Pulmonary artery endothelial cell (primary cell): ENCODE results near the gene ST8SIA4. TPM values are rescaled to one million over a fixed set of nuclear protein-coding genes. Genes with fewer than 3 reads are reported as not detected.
A peak's percentile ranks its signal among the peaks of the same experiment; 100 is the strongest.

Experiments used
- DNase-seq: peaks from one replicate; pipeline ENCODE4 v3.0.0-alpha.2; 2011; ENCODE audit warnings: low read depth, low spot score
- total RNA-seq: library from RNA; depleted of rRNA; stranded (reverse); fragments of >200 nt; gene quantifications from 2 replicates; pipeline ENCODE4 v1.2.3, GENCODE V29; 2014

Gene ST8SIA4
- total RNA-seq, 1 donor from 2014 or later = 3.2 TPM

DNA sequence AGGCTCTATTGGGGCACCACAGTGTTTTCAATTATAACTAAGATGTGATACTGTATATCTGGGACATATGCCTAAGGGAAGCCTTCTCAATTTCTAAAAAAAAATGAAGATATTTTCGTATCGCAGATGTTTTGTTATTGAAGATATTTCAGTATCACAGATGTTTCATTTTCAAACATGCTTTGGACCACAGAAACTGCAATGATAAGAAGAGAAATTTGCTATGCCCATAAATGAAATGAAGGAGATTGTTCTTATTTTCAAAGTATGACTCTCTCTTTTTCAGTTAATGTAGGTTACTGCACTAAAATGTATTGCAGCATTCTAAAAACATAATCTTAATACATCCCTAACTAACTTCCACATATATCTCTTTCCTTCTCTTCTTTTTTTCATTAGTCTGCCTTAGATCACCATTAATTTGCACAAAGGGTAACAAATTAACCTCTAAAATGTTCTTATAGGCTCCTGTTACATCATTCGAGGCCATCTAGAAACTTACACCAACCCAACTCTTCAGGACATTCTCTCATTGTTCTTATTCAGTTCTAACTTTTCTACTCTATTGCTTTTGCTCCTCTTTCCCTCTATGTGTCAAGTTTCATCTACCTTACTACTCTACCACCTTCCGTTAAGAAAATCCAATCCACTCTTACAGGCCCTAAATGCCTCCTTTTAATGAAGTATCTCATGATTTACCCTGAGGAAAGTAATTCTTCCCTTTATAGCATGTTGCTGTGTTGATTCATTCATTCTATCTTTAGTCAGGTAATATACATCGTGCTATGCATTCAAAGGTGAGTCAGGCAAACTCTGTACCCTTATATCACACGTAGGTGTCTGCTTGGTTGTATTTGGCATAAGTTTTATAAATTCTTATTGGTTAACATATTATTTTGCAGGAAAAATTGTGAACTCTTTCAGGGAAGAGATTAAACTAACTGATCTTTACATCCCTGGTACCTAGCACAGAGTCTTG lies 70.5 kb downstream of the ST8SIA4 start:
- DNase-seq = no peak

GRCh38 chr5:100828898-100829356 lies 74.2 kb downstream of the ST8SIA4 start:
- DNase-seq = no peak

DNA sequence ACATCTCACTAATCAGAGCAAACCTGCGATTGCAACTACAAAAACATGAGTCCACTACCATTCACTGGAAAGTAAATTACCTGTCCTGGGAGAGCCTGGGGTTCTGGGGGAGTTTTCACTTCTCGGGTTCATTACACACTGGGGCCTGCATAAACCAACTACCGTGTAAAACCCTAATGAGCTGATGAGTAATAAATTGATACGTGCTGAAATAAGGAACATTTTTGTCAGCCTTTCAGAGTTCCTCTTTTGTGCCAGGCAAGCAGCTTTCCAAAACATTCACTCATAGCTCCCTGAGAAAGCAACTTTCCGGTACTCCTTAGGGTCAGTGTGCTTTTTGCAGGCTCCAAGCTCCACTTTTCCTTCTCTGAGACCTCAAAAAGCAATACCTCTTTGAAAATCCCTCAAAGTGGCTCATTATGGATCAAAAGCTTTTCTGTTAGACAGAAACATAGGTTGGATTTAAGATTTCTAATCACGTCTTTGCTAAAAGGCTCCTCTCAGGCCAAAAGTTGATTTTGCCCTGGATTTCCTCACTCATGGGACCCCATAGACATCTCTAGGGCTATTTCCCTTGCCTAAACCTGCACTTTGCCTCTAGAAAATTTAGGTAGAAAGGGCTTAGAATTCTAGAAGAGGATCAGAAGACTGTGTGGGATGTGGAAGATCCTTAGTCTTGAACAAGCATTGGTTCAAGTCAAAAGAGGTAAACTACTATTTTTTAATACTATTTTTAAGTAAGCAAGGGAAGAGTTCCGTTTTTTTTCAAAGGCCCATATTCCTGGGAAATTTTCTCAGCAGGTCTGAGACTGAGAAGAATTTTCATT lies 74.8 kb downstream of the ST8SIA4 start:
- no peak for DNase-seq

DNA sequence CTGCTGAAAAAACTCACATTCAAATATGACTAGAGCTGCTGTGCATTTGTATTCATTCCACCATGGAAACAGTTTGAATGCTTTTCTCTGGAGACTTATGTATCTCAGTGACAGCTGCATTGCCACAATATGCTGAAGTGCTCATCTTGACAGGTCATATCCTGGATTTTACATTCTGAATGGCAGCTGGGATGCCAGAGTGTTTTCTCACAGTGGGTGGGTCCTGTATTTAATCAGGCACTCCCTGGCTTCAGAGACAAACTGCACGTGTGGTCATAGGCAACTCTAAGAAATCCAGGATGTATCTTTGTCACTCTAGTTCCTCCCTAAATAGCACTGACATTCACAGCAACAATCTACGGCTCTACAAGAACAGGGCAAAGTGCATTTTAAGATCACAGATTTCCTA lies 75.6 kb downstream of the ST8SIA4 start:
- no peak for DNase-seq

GRCh38 chr5:100826133-100826532 lies 76.9 kb downstream of the ST8SIA4 start:
- no peak for DNase-seq

- DNase-seq = no peak
Observed at GRCh38 chr5:100824635-100825034, 78.4 kb downstream of the ST8SIA4 start.

- DNase-seq = no peak
Observed at GRCh38 chr5:100823812-100824211, 79.3 kb downstream of the ST8SIA4 start.

DNA sequence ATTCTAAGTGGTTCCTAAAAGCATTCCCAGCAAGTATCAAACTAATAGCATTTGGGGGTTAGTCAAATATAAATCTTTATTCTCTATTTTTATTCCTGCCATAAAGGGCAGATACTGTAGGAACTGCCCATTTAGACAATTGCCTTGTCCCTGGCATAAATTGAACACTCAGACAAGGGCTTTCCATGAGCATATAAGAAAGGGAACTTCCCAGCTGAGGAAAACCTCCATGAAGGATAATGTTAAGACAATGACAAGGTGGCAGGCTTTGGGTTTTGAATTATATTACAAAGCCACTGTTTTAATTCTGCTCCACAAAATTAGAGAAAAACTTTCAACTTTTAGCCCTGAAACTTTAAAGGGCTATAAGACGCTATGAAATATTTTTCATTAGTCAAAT lies 81.3 kb downstream of the ST8SIA4 start:
- no peak for DNase-seq

GRCh38 chr5:100818340-100818739 lies 84.7 kb downstream of the ST8SIA4 start:
- no peak for DNase-seq

GRCh38 chr5:100803397-100803796 lies 99.7 kb downstream of the ST8SIA4 start:
- no peak for DNase-seq

DNA sequence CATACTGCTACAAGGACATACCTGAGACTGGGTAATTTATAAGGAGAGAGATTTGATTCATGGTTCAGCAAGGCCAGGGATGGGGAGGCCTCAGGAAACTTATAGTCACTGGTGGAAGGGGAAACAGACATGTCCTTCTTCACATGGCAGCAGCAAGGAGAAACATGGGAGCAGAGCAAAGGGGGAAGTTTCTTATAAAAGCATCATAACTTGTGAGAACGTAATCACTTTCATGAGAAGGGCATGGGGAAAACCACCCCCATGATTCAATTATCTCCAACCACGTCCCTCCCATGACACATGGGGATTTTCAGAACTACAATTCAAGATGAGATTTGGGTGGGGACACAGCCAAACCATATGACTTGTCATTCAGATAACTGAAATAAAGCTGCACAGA lies 100.9 kb downstream of the ST8SIA4 start:
- DNase-seq = no peak

DNA sequence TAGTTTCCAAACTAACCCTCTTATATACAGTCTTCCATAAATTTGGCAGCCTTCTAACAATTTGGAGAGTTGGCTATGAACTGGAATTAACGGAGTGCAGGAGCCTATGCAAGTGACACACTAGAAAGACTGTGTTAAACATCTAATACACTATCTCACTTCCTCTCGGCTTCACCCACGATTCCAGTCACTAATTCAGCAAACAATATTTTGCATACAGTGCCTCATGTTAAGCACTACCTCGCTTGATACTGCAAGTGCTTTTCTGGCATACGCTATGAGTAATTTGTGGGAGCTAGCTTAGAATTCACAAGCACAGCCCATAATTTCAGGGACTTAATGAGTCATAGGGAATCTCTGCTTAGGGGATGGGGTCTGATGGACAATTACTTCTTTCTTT lies 102.5 kb downstream of the ST8SIA4 start:
- DNase-seq = no peak

- no peak for DNase-seq
Observed at GRCh38 chr5:100799166-100799565, 103.9 kb downstream of the ST8SIA4 start.

DNA sequence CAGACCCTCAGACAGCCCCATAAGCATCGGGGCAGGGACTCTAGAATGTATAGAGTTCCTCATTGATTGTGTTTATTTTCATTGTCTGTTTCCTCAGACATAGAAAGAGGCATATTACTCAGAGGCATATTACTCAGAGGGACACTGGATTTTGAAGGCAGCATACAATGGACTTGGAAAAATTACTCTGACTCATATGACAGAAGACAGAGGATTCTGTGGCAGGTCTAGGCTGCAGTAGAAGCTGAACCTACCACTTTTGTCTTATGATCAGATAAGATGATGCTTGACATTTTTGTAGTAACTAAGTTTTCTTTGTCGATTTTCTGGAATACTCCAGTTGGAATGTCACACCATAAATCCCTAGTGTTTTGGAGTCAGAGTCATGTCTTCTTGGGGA lies 105.2 kb downstream of the ST8SIA4 start:
- peak; percentile 26 for DNase-seq

GRCh38 chr5:100796851-100797250 lies 106.2 kb downstream of the ST8SIA4 start:
- DNase-seq = no peak

DNA sequence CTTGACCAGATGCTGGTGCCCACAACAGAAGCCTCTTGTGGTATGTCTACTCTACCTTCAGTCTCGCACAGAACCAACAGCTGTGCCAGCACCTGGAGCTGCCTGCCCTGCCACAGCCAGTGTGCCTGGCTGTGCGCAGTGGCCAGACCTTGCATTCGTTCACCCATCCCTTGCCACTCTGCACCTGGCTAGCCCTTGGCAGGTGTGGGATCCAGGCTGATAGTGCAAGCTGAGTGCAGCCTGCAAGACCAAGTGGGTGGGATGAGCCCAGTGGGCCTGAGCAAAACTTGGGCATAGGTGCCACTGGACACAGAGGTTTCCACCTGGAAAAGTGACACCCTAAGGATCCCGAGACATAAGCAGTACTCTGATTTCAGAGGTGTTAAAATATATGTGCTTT lies 108.2 kb downstream of the ST8SIA4 start:
- no peak for DNase-seq

DNA sequence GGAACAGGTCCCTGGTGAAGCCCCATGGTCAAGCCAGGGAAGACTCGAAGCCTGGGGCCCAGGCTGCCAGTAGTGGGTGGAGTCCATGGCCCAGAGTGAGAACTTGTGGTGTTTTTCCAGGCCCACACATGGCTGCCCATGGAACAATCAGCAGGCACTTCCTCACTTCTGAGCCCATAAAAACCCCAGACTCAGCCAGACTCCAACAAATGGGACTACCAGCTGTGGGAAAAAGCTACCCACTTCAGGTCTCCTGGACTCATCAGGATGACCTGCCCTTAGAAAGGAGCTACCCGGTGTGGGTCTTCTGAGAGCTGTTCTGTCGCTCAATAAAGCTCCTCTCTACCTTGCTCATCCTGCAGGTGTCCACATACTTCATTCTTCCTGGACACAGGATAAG lies 108.9 kb downstream of the ST8SIA4 start:
- no peak for DNase-seq

DNA sequence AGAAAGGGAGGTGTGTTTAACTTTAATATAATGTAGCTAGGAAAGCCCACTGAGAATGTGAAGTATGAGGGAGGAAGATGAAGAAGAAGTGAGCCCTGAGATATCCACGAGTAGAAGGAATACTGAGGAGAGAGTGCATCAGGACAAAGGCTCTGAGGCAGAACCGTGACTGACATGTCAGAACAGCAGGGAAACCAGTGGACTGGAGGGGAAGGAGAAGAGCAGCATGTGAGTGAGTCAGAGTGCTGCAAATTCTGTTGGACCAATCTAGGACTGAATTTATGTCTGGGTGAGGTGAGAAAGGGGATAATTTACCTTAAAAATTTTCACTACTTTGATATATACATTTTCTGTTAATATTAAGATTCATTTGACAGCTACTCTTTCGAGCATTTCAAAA lies 110.3 kb downstream of the ST8SIA4 start:
- DNase-seq = no peak

DNA sequence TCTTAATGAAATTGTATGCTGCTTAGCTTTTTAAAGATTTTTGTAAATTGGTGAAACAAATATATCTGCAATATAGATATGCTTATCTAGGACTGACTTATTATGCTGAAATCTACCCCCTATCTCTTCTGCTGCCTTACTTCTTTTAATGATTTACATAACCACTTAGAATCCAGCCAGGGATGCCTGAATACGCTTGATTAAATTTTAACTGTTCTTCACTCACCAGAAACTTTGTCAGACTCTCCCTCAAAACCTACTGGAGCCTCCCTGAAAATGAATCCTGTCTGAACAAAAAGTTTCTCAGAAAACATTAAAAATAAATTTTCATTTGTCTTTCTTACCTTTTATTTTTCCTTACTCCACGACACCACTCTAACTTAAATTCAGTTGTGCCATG lies 111.7 kb downstream of the ST8SIA4 start:
- no peak for DNase-seq

GRCh38 chr5:100790951-100791350 lies 112.1 kb downstream of the ST8SIA4 start:
- DNase-seq = no peak

DNA sequence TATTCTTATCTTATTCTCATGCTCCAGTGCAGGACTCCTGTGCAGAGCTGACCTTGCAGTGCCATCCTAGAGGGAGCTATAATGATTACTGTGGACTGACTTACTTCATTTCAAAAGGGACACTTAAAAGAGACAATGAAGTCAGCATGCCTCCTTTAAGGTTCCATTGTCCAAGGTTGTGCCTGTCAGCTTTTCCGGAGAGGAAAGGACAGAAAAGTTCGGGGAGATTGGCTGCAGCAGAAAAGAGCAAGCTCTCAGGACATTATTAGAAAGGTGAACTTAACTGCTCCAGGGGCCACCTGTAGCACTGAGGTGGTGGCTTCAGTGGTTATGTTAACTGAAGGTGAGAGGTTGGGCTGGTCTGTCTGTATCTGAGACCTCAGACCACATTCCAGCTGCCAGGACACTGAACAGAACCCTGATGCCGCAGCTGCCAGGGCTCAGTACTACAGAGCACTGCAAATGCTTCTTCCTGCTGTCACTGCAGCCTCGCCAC lies 112.9 kb downstream of the ST8SIA4 start:
- DNase-seq = no peak

- no peak for DNase-seq
Observed at GRCh38 chr5:100789694-100790093, 113.4 kb downstream of the ST8SIA4 start.
